ENCODE results near the gene BFSP1. TPM values are rescaled to one million over a fixed set of nuclear protein-coding genes. Genes with fewer than 3 reads are reported as not detected.

Gene BFSP1
- total RNA-seq, 1 donor: 2.9 TPM

DNA sequence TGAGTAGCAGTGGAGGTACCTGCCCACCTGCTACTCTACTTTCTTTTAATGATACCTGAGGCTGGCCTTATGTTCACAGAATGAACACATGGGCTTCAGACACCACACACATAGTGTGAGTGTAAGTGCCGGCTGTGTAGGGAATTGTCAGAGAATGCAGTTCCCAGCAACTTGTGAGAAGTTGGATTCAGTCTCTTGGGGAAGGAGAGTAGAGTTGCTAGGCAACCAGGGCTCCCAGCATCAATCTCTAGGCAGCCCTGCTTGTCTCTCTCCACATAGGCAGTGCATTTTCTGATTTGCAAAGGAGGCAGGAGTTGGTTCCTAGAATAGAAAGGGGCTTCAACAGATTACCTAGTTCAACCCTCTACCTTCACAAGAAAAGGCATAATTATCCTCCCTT lies 74.1 kb downstream of the BFSP1 start:
- Histone ChIP-seq H3K4me3 (ENCODE audit: insufficient read depth, low read length) (no peak overlapping the region), H3K27ac (ENCODE audit: low read depth, low read length) (no peak overlapping the region), H4K20me1 (ENCODE audit: insufficient read depth, low read length) (no peaks in the 10 kb centered on the region), H2AFZ (ENCODE audit: low read length) (no peak overlapping the region), H3K4me2 (ENCODE audit: insufficient read depth, low read length) (no peak overlapping the region), H3K27me3 (ENCODE audit: insufficient read depth, low read length) (peaks cover 8% of the 10 kb centered on the region), H3K9me3 (ENCODE audit: low read depth, low read length) (no peaks in the 10 kb centered on the region), H3K4me1 (ENCODE audit: insufficient read depth, low read length) (no peaks in the 10 kb centered on the region), H3K36me3 (ENCODE audit: insufficient read depth, low read length) (no peaks in the 10 kb centered on the region), H3K79me2 (ENCODE audit: insufficient read depth, low read length) (no peaks in the 10 kb centered on the region)
- TF ChIP-seq, protein P1, sequence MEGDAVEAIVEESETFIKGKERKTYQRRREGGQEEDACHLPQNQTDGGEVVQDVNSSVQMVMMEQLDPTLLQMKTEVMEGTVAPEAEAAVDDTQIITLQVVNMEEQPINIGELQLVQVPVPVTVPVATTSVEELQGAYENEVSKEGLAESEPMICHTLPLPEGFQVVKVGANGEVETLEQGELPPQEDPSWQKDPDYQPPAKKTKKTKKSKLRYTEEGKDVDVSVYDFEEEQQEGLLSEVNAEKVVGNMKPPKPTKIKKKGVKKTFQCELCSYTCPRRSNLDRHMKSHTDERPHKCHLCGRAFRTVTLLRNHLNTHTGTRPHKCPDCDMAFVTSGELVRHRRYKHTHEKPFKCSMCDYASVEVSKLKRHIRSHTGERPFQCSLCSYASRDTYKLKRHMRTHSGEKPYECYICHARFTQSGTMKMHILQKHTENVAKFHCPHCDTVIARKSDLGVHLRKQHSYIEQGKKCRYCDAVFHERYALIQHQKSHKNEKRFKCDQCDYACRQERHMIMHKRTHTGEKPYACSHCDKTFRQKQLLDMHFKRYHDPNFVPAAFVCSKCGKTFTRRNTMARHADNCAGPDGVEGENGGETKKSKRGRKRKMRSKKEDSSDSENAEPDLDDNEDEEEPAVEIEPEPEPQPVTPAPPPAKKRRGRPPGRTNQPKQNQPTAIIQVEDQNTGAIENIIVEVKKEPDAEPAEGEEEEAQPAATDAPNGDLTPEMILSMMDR (IDR thresholded peaks at IDR 0.05; ENCODE audit: extremely low read depth, low read depth, low read length): no peak
- DNase-seq (ENCODE audit: insufficient read length, low spot score, missing footprints): no peak

DNA sequence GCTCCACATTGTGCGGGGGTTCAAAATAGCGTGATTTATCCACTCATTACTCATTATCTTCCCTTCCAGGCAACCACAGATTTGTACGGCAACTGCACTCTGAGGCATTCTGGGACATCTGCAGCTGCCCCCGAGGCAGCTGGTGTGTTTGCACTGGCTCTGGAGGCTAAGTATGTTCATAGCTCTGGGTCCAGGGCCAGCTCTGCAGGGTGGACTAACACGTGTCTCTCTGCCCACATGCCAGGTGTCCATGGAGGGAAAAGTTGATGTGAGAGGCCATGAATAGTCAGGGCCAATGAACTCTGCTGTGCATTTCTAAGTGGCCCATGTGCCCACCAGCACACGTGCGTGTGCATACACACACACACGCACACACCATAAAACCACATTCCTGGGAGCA lies 74.9 kb downstream of the BFSP1 start:
- H3K27me3 ChIP-seq (ENCODE audit: insufficient read depth, low read length): peaks cover 8% of the 10 kb centered on the region
- no peak for DNase-seq (ENCODE audit: insufficient read length, low spot score, missing footprints)

DNA sequence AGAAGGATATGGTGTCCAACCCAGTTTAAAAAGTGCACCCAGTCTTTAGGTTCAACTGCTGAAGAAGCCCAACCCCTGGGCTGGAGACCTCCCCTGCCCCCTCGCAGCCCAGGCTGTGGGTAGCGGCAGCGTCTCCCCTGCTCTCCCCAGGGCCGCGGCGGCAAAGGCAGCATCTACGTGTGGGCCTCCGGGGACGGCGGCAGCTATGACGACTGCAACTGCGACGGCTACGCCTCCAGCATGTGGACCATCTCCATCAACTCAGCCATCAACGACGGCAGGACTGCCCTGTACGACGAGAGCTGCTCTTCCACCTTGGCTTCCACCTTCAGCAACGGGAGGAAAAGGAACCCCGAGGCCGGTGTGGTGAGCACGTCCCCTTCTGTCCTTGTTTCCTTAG lies 77.6 kb downstream of the BFSP1 start:
- Histone ChIP-seq H3K27ac (ENCODE audit: low read depth, low read length) (no peak overlapping the region), H3K4me2 (ENCODE audit: insufficient read depth, low read length) (no peak overlapping the region), H4K20me1 (ENCODE audit: insufficient read depth, low read length) (no peaks in the 10 kb centered on the region), H3K79me2 (ENCODE audit: insufficient read depth, low read length) (no peaks in the 10 kb centered on the region), H2AFZ (ENCODE audit: low read length) (no peak overlapping the region), H3K4me3 (ENCODE audit: insufficient read depth, low read length) (no peak overlapping the region), H3K36me3 (ENCODE audit: insufficient read depth, low read length) (no peaks in the 10 kb centered on the region), H3K4me1 (ENCODE audit: insufficient read depth, low read length) (no peaks in the 10 kb centered on the region), H3K9me3 (ENCODE audit: low read depth, low read length) (no peaks in the 10 kb centered on the region), H3K27me3 (ENCODE audit: insufficient read depth, low read length) (peaks cover 8% of the 10 kb centered on the region)
- DNase-seq (ENCODE audit: insufficient read length, low spot score, missing footprints): no peak
- TF ChIP-seq, protein P1 (IDR thresholded peaks at IDR 0.05; ENCODE audit: extremely low read depth, low read depth, low read length): no peak

More for the DNA sequence above, 74.9 kb downstream of the BFSP1 start:
- TF ChIP-seq, protein P1 (IDR thresholded peaks at IDR 0.05; ENCODE audit: extremely low read depth, low read depth, low read length): no peak
- Histone ChIP-seq H3K4me3 (ENCODE audit: insufficient read depth, low read length) (no peak overlapping the region), H3K27ac (ENCODE audit: low read depth, low read length) (no peak overlapping the region), H3K36me3 (ENCODE audit: insufficient read depth, low read length) (no peaks in the 10 kb centered on the region), H3K9me3 (ENCODE audit: low read depth, low read length) (no peaks in the 10 kb centered on the region), H4K20me1 (ENCODE audit: insufficient read depth, low read length) (no peaks in the 10 kb centered on the region), H2AFZ (ENCODE audit: low read length) (no peak overlapping the region), H3K79me2 (ENCODE audit: insufficient read depth, low read length) (no peaks in the 10 kb centered on the region), H3K4me1 (ENCODE audit: insufficient read depth, low read length) (no peaks in the 10 kb centered on the region), H3K4me2 (ENCODE audit: insufficient read depth, low read length) (no peak overlapping the region)

DNA sequence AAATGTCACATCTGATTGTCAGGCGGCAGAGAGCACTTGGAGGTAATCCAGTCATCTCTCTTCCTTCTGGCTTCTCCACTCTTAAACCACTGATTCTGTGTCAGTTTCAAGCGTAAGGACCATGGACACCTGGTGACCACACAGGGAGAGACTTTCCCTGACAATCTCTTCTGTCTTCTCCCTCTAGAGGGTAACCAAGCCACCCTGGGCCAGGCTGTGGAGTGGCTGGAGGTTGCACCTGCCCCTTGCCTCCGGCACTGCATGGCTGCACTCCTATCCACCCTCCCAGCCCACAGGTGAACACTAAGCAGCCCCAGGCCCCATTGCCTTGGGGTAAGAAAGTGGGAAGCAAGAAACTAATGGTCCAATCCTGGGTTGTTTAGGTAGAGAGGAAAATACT lies 78.7 kb downstream of the BFSP1 start:
- Histone ChIP-seq H2AFZ (ENCODE audit: low read length) (no peak overlapping the region), H3K9me3 (ENCODE audit: low read depth, low read length) (no peaks in the 10 kb centered on the region), H3K27ac (ENCODE audit: low read depth, low read length) (no peak overlapping the region), H3K36me3 (ENCODE audit: insufficient read depth, low read length) (no peaks in the 10 kb centered on the region), H3K4me2 (ENCODE audit: insufficient read depth, low read length) (no peak overlapping the region), H3K4me1 (ENCODE audit: insufficient read depth, low read length) (no peaks in the 10 kb centered on the region), H4K20me1 (ENCODE audit: insufficient read depth, low read length) (no peaks in the 10 kb centered on the region), H3K79me2 (ENCODE audit: insufficient read depth, low read length) (no peaks in the 10 kb centered on the region), H3K4me3 (ENCODE audit: insufficient read depth, low read length) (no peak overlapping the region), H3K27me3 (ENCODE audit: insufficient read depth, low read length) (peaks cover 8% of the 10 kb centered on the region)
- TF ChIP-seq, protein P1 (IDR thresholded peaks at IDR 0.05; ENCODE audit: extremely low read depth, low read depth, low read length): no peak
- DNase-seq (ENCODE audit: insufficient read length, low spot score, missing footprints): no peak

All from osteoblast (primary cell).